NB4 (cell line): ENCODE data around the gene LIN37.

Source experiments
- DNase-seq: peaks from one replicate; pipeline ENCODE4 v3.0.0; 2010; ENCODE audit warnings: low read depth
- H3K4me3 ChIP-seq: one replicate; pipeline ENCODE4 v1.5.1; 2011; ENCODE audit warnings: mild to moderate bottlenecking, low read depth, low read length, moderate library complexity
- CTCF ChIP-seq: IDR thresholded peaks from one replicate; pipeline ENCODE4 v1.5.1; 2012; ENCODE audit warnings: low read depth, low read length
- MAX ChIP-seq: IDR thresholded peaks from 2 replicates; pipeline ENCODE4 v1.6.1; 2011; ENCODE audit warnings: low read depth, low read length
- MYC ChIP-seq: IDR thresholded peaks from 2 replicates; pipeline ENCODE4 v1.6.1; 2011; ENCODE audit warnings: low read depth, low read length
- POLR2A ChIP-seq: IDR thresholded peaks from 2 replicates; pipeline ENCODE4 v1.6.1; 2011; ENCODE audit warnings: mild to moderate bottlenecking; ENCODE audit not compliant: insufficient read length; ENCODE audit errors: extremely low read depth

Gene LIN37

GRCh38 chr19:35773020-35773806 lies 24.8 kb downstream of the LIN37 start:
- TF ChIP-seq CTCF (no peak), MYC (no peak), MAX (no peak), POLR2A (no peak)
- H3K4me3 ChIP-seq, result no peak overlapping the region
- DNase-seq, result no peak

GRCh38 chr19:35774274-35775045 lies 26.1 kb downstream of the LIN37 start:
- no peak overlapping the region for H3K4me3 ChIP-seq
- TF ChIP-seq POLR2A (no peak), MAX (no peak), MYC (no peak), CTCF (no peak)
- no peak for DNase-seq

- no peak for TF ChIP-seq CTCF
- peak overlapping the region; percentile 16 for H3K4me3 ChIP-seq
- DNase-seq, result no peak
Measured at GRCh38 chr19:35775046-35775297, 26.6 kb downstream of the LIN37 start.

GRCh38 chr19:35775298-35776101 lies 27.1 kb downstream of the LIN37 start, which contains the start of gene ARHGAP33:
Gene ARHGAP33 (plus strand): TSS chr19:35775564. CDS start chr19:35775659, 95 bp downstream.
- H3K4me3 ChIP-seq, result peak within 1 kb of the TSS; percentile 28
- no peak for TF ChIP-seq MYC
- peak; percentile 33; the same call in 1 of the 2 replicates for TF ChIP-seq MAX
- peak; percentile 41 for TF ChIP-seq POLR2A
- no peak for TF ChIP-seq CTCF
- peak; percentile 90 for DNase-seq

GRCh38 chr19:35776102-35776788 lies 27.9 kb downstream of the LIN37 start:
- TF ChIP-seq MYC, result no peak
- no peak for TF ChIP-seq MAX
- TF ChIP-seq POLR2A, result no peak
- no peak for TF ChIP-seq CTCF
- no peak for DNase-seq
- H3K4me3 ChIP-seq, result peak overlapping the region; percentile 28
